ENCODE results near the gene CZIB.

CZIB gene

GRCh38 chr1:53256511-53257453 lies 36.3 kb upstream of the CZIB start:
- Histone ChIP-seq H3K27ac (ENCODE audit: low read length) (peak overlapping the region; percentile 14), H3K4me1 (ENCODE audit: control insufficient read depth in 1 of 2, insufficient read depth in 2 of 2, low read length in 2 of 2) (no peaks in the 10 kb centered on the region), H3K36me3 (ENCODE audit: control insufficient read depth in 1 of 2, insufficient read depth in 2 of 2, low read length in 2 of 2) (peaks cover 0 to 9% of the 10 kb centered on the region in 2 donors), H3K27me3 (ENCODE audit: low read depth, low read length) (no peaks in the 10 kb centered on the region), H3K9me3 (ENCODE audit: control insufficient read depth in 1 of 2, low read length in 2 of 2) (no peaks in the 10 kb centered on the region), H3K4me3 (ENCODE audit: low read depth in 1 of 2, low read length in 2 of 2) (no peak overlapping the region)

GRCh38 chr1:53255031-53255430 lies 34.6 kb upstream of the CZIB start:
- H3K36me3 ChIP-seq (ENCODE audit: control insufficient read depth in 1 of 2, insufficient read depth in 2 of 2, low read length in 2 of 2): no peaks in the 10 kb centered on the region
- H3K27ac ChIP-seq (ENCODE audit: low read length): no peak overlapping the region
- no peaks in the 10 kb centered on the region for H3K27me3 ChIP-seq (ENCODE audit: low read depth, low read length)
- H3K4me3 ChIP-seq (ENCODE audit: low read depth in 1 of 2, low read length in 2 of 2): no peak overlapping the region
- no peaks in the 10 kb centered on the region for H3K9me3 ChIP-seq (ENCODE audit: control insufficient read depth in 1 of 2, low read length in 2 of 2)
- H3K4me1 ChIP-seq (ENCODE audit: control insufficient read depth in 1 of 2, insufficient read depth in 2 of 2, low read length in 2 of 2): no peaks in the 10 kb centered on the region

GRCh38 chr1:53254011-53254640 lies 33.7 kb upstream of the CZIB start:
- H3K4me3 ChIP-seq (ENCODE audit: low read depth in 1 of 2, low read length in 2 of 2): no peak overlapping the region
- no peak overlapping the region for H3K27ac ChIP-seq (ENCODE audit: low read length)
- no peaks in the 10 kb centered on the region for H3K27me3 ChIP-seq (ENCODE audit: low read depth, low read length)
- no peaks in the 10 kb centered on the region for H3K9me3 ChIP-seq (ENCODE audit: control insufficient read depth in 1 of 2, low read length in 2 of 2)
- no peaks in the 10 kb centered on the region for H3K4me1 ChIP-seq (ENCODE audit: control insufficient read depth in 1 of 2, insufficient read depth in 2 of 2, low read length in 2 of 2)
- no peaks in the 10 kb centered on the region for H3K36me3 ChIP-seq (ENCODE audit: control insufficient read depth in 1 of 2, insufficient read depth in 2 of 2, low read length in 2 of 2)

- no peaks in the 10 kb centered on the region for H3K36me3 ChIP-seq (ENCODE audit: control insufficient read depth in 1 of 2, insufficient read depth in 2 of 2, low read length in 2 of 2)
- H3K9me3 ChIP-seq (ENCODE audit: control insufficient read depth in 1 of 2, low read length in 2 of 2): no peaks in the 10 kb centered on the region
- H3K4me3 ChIP-seq (ENCODE audit: low read depth in 1 of 2, low read length in 2 of 2): no peak overlapping the region
- no peaks in the 10 kb centered on the region for H3K27me3 ChIP-seq (ENCODE audit: low read depth, low read length)
- H3K27ac ChIP-seq (ENCODE audit: low read length): no peak overlapping the region
- H3K4me1 ChIP-seq (ENCODE audit: control insufficient read depth in 1 of 2, insufficient read depth in 2 of 2, low read length in 2 of 2): no peaks in the 10 kb centered on the region
Observed at GRCh38 chr1:53250325-53250724, 29.9 kb upstream of the CZIB start.

DNA sequence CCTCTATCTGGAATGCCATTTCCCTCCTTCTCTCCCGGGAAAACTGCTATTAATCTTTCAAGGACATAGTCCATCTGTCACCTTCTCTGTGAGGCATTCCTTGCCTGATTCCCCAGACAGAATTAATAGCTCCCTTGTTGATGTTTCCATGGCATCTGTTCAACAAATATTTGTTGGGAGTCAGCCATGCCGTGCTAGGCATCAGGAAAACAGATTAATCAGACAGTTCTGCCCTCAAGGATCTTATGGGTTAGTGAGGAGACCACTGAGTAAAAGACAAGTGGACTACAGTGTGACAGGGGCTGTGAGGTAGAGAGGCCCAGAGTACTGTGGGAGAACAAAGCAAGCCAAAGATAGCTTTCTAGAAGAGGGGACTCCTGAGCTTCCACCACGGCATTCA lies 29.3 kb upstream of the CZIB start:
- no peaks in the 10 kb centered on the region for H3K27me3 ChIP-seq (ENCODE audit: low read depth, low read length)
- no peaks in the 10 kb centered on the region for H3K9me3 ChIP-seq (ENCODE audit: control insufficient read depth in 1 of 2, low read length in 2 of 2)
- no peaks in the 10 kb centered on the region for H3K36me3 ChIP-seq (ENCODE audit: control insufficient read depth in 1 of 2, insufficient read depth in 2 of 2, low read length in 2 of 2)
- no peaks in the 10 kb centered on the region for H3K4me1 ChIP-seq (ENCODE audit: control insufficient read depth in 1 of 2, insufficient read depth in 2 of 2, low read length in 2 of 2)
- H3K4me3 ChIP-seq (ENCODE audit: low read depth in 1 of 2, low read length in 2 of 2): no peak overlapping the region
- H3K27ac ChIP-seq (ENCODE audit: low read length): no peak overlapping the region

DNA sequence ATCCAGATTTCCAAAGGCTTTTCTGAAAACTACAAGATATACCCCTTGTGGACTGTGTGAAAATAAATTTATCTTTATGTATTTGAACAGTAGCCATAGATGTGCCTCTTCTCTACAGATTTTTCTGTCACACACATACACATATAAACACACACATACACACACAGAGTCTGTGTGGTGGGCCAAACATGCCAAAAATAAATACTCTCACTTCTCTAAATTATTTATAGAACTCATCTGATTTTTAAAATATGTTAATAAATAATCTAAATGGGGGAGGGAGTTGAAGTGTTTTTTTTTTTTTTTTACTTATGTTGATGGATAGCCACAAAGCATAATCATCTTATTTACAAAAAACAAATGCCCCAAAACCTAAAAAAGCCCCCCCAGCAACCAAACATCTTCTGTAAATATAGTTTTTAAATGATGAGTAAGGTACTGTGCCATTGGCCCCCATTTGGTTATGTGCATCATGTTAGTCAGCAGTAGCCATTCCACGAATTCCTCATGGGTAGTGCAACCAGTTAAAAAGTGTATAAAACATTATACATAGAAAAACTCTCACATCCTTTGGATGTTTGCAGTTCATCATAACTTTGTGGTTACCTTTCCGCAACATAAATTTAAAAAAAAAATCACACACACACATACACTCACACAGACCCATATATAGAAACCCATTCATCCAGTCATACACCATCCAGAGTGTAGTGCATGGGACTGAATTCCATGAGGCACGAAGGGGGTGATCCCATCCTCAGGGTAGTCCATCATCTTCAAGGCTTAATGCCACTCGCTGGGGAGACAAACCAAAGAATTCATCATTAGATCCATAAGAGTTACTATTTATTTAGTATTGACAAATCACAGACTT lies 26.1 kb upstream of the CZIB start:
- Histone ChIP-seq H3K27me3 (ENCODE audit: low read depth, low read length) (no peaks in the 10 kb centered on the region), H3K9me3 (ENCODE audit: control insufficient read depth in 1 of 2, low read length in 2 of 2) (no peaks in the 10 kb centered on the region), H3K4me1 (ENCODE audit: control insufficient read depth in 1 of 2, insufficient read depth in 2 of 2, low read length in 2 of 2) (no peaks in the 10 kb centered on the region), H3K36me3 (ENCODE audit: control insufficient read depth in 1 of 2, insufficient read depth in 2 of 2, low read length in 2 of 2) (no peaks in the 10 kb centered on the region), H3K27ac (ENCODE audit: low read length) (no peak overlapping the region), H3K4me3 (ENCODE audit: low read depth in 1 of 2, low read length in 2 of 2) (no peak overlapping the region)

- H3K4me1 ChIP-seq (ENCODE audit: control insufficient read depth in 1 of 2, insufficient read depth in 2 of 2, low read length in 2 of 2): peaks cover under 1% of the 10 kb centered on the region in 2 donors
- no peaks in the 10 kb centered on the region for H3K9me3 ChIP-seq (ENCODE audit: control insufficient read depth in 1 of 2, low read length in 2 of 2)
- H3K27me3 ChIP-seq (ENCODE audit: low read depth, low read length): no peaks in the 10 kb centered on the region
- no peaks in the 10 kb centered on the region for H3K36me3 ChIP-seq (ENCODE audit: control insufficient read depth in 1 of 2, insufficient read depth in 2 of 2, low read length in 2 of 2)
- no peak overlapping the region for H3K27ac ChIP-seq (ENCODE audit: low read length)
- no peak overlapping the region for H3K4me3 ChIP-seq (ENCODE audit: low read depth in 1 of 2, low read length in 2 of 2)
Observed at GRCh38 chr1:53244141-53244540, 23.7 kb upstream of the CZIB start.

- Histone ChIP-seq H3K4me3 (ENCODE audit: low read depth in 1 of 2, low read length in 2 of 2) (no peak overlapping the region), H3K36me3 (ENCODE audit: control insufficient read depth in 1 of 2, insufficient read depth in 2 of 2, low read length in 2 of 2) (no peaks in the 10 kb centered on the region), H3K9me3 (ENCODE audit: control insufficient read depth in 1 of 2, low read length in 2 of 2) (no peaks in the 10 kb centered on the region)
Observed at GRCh38 chr1:53242381-53242780, 21.9 kb upstream of the CZIB start.

GRCh38 chr1:53241828-53242227 lies 21.4 kb upstream of the CZIB start:
- no peak overlapping the region for H3K27ac ChIP-seq (ENCODE audit: low read length)
- no peaks in the 10 kb centered on the region for H3K36me3 ChIP-seq (ENCODE audit: control insufficient read depth in 1 of 2, insufficient read depth in 2 of 2, low read length in 2 of 2)
- no peaks in the 10 kb centered on the region for H3K27me3 ChIP-seq (ENCODE audit: low read depth, low read length)
- peaks cover 7 to 15% of the 10 kb centered on the region in 2 donors for H3K4me1 ChIP-seq (ENCODE audit: control insufficient read depth in 1 of 2, insufficient read depth in 2 of 2, low read length in 2 of 2)
- H3K9me3 ChIP-seq (ENCODE audit: control insufficient read depth in 1 of 2, low read length in 2 of 2): no peaks in the 10 kb centered on the region
- H3K4me3 ChIP-seq (ENCODE audit: low read depth in 1 of 2, low read length in 2 of 2): no peak overlapping the region

More at GRCh38 chr1:53242381-53242780, 21.9 kb upstream of the CZIB start:
- H3K27me3 ChIP-seq (ENCODE audit: low read depth, low read length): no peaks in the 10 kb centered on the region
- peaks cover 7 to 10% of the 10 kb centered on the region in 2 donors for H3K4me1 ChIP-seq (ENCODE audit: control insufficient read depth in 1 of 2, insufficient read depth in 2 of 2, low read length in 2 of 2)
- no peak overlapping the region for H3K27ac ChIP-seq (ENCODE audit: low read length)

DNA sequence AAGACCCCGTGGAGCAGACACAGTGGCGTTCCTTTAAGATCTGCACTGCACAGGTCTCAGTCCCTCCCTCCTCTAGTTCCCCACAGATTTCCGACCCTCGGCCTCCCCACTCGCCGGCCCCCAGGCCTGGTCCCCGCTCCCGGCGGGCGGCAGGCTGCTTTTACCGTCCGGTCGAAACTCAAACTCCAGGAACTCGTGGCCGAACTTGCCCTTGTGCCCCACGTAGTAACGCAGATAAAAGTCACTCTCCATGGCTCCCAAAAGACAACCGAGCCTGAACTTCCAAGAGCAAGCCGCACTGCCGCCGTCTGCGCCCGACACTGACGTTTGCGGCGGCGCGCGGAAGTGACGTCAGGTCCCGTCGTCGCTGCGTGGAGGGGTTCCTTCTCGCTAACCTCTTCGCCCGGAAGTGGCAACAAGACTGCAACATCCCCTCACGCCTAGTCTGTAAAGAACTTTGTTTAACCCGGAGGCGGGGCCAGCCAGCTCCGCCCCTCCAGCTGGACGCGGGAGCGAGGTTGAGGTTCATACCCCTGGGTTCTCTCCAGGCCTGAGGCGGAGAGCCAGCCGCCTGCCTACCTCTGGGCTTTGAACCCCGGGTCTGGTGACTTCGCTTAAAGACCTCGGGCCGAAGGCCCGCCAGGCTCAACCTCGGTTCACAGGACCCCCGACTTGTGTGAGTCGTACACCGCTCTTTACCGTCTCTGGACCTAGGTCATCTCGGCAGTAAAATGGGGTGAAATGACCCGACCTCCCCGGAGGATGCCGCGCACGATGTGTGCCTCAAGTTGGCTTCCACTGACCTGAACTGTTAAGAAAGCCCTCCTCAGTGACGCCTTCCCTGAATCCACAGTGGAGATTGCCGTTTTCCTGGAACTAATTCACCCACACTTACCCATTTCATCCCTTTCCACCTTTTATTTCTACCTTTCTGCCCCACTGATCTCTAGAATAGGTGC lies 18.0 kb upstream of the CZIB start, which contains the start of gene MAGOH:
MAGOH (minus strand) TSS at position 322 of the 959 bp plus-strand sequence; CDS start at position 252, 70 bp downstream.
- peak within 1 kb of the TSS; percentile 85 for H3K27ac ChIP-seq (ENCODE audit: low read length)
- no peaks in the 10 kb centered on the region for H3K9me3 ChIP-seq (ENCODE audit: control insufficient read depth in 1 of 2, low read length in 2 of 2)
- H3K36me3 ChIP-seq (ENCODE audit: control insufficient read depth in 1 of 2, insufficient read depth in 2 of 2, low read length in 2 of 2): peaks cover 23 to 25% of the 10 kb centered on the region in 2 donors
- peaks cover 16 to 23% of the 10 kb centered on the region in 2 donors for H3K4me1 ChIP-seq (ENCODE audit: control insufficient read depth in 1 of 2, insufficient read depth in 2 of 2, low read length in 2 of 2)
- H3K27me3 ChIP-seq (ENCODE audit: low read depth, low read length): no peaks in the 10 kb centered on the region
- peak within 1 kb of the TSS; percentile 83 to 100 for H3K4me3 ChIP-seq (ENCODE audit: low read depth in 1 of 2, low read length in 2 of 2)

Measured in muscle layer of duodenum (tissue), 2 donors.